HG03097 (cell line): ENCODE measurements around the gene CYP4F8.
"Not testable (repeated sequence)": the region's sequence is repeated elsewhere in the genome, so short reads cannot be mapped to it uniquely, and the experiment has no call there.

Experiments
- ATAC-seq: cut with Tn5 transposase; IDR thresholded peaks from one replicate; pipeline ENCODE4 v1.9.1; 2021; ENCODE audit not compliant: unreplicated experiment, low FRiP score

The CYP4F8 gene

GRCh38 chr19:15614507-15615379 lies at the start of gene CYP4F8:
TSS of gene CYP4F8 (plus strand) at chr19:15615218. CDS start at chr19:15615617, 399 bp downstream.
- no peak for ATAC-seq

GRCh38 chr19:15570420-15570819 lies 44.6 kb upstream of the CYP4F8 start:
- no peak for ATAC-seq

- no peak for ATAC-seq
Measured at GRCh38 chr19:15575406-15575805, 39.6 kb upstream of the CYP4F8 start.

GRCh38 chr19:15576526-15577156 lies 38.4 kb upstream of the CYP4F8 start:
- ATAC-seq = no peak

GRCh38 chr19:15577184-15577771 lies 37.7 kb upstream of the CYP4F8 start:
- no peak for ATAC-seq

- no peak for ATAC-seq
Measured at GRCh38 chr19:15583346-15583745, 31.7 kb upstream of the CYP4F8 start.

- no peak for ATAC-seq
Measured at GRCh38 chr19:15584095-15584494, 30.9 kb upstream of the CYP4F8 start.

- ATAC-seq = no peak
Measured at GRCh38 chr19:15584541-15585115, 30.4 kb upstream of the CYP4F8 start.

GRCh38 chr19:15587663-15588062 lies 27.4 kb upstream of the CYP4F8 start:
- no peak for ATAC-seq

GRCh38 chr19:15588265-15588664 lies 26.8 kb upstream of the CYP4F8 start:
- ATAC-seq = no peak

GRCh38 chr19:15589760-15590451 lies 25.1 kb upstream of the CYP4F8 start:
- no peak for ATAC-seq

- no peak for ATAC-seq
Measured at GRCh38 chr19:15591796-15592195, 23.2 kb upstream of the CYP4F8 start.

GRCh38 chr19:15592506-15592905 lies 22.5 kb upstream of the CYP4F8 start:
- ATAC-seq = not testable (repeated sequence)

- not testable (repeated sequence) for ATAC-seq
Measured at GRCh38 chr19:15593766-15594165, 21.3 kb upstream of the CYP4F8 start.

GRCh38 chr19:15595069-15595468 lies 19.9 kb upstream of the CYP4F8 start:
- ATAC-seq = no peak

GRCh38 chr19:15607978-15608925 lies 6.8 kb upstream of the CYP4F8 start:
- ATAC-seq = not testable (repeated sequence)

- ATAC-seq = no peak
Measured at GRCh38 chr19:15609261-15609660, 5.8 kb upstream of the CYP4F8 start.

GRCh38 chr19:15612342-15612741 lies 2.7 kb upstream of the CYP4F8 start:
- no peak for ATAC-seq

- ATAC-seq = no peak
Measured at GRCh38 chr19:15613338-15613737, 1.7 kb upstream of the CYP4F8 start.
